ENCODE measurements around the gene ELMOD3. TPM values are rescaled to one million over a fixed set of nuclear protein-coding genes. Genes with fewer than 3 reads are reported as not detected.
"Not testable (repeated sequence)": the region's sequence is repeated elsewhere in the genome, so short reads cannot be mapped to it uniquely, and the experiment has no call there.

Gene ELMOD3
- total RNA-seq, 1 experiment from 2014 or later = 9.7 TPM

DNA sequence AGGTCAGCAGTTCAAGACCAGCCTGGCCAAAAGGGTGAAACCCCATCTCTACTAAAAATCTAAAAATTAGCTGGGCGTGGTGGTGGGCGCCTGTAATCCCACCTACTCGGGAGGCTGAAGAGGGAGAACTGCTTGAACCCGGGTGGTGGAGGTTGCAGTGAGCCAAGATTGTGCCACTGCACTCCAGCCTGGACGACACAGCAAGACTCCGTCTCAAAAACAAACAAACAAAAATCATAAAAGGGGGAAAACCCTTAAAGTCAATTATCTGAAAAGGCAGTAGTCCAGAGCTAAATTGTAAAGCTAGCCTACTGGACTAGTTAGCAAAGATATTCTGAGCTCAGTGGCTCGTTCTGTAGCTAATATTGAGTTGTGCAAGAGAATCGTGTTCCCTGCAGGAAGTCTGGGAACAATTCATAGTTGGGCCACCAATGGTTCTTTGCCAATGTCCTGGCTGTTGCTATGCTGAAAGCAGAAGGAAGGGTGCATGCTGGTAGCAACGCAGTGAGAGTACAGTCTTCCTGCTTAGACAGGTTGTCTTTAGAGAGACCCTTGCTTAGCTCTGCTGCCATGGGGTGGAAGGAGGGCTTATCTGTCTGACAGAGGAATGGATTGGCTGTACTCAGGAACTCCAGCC lies 31.1 kb upstream of the ELMOD3 start (continued):
- TF ChIP-seq AFF4 (CRISPR knock-in tag; IDR thresholded peaks at IDR 0.05; ENCODE audit: borderline replicate concordance) (no peak), USF1 (CRISPR knock-in tag; IDR thresholded peaks at IDR 0.05) (no peak), HMGA2 (CRISPR knock-in tag; IDR thresholded peaks at IDR 0.05) (no peak), JUN (CRISPR knock-in tag; IDR thresholded peaks at IDR 0.05) (no peak), ZNF396 (CRISPR knock-in tag; IDR thresholded peaks at IDR 0.05; ENCODE audit: borderline replicate concordance) (no peak)
- TF ChIP-seq, protein P1, sequence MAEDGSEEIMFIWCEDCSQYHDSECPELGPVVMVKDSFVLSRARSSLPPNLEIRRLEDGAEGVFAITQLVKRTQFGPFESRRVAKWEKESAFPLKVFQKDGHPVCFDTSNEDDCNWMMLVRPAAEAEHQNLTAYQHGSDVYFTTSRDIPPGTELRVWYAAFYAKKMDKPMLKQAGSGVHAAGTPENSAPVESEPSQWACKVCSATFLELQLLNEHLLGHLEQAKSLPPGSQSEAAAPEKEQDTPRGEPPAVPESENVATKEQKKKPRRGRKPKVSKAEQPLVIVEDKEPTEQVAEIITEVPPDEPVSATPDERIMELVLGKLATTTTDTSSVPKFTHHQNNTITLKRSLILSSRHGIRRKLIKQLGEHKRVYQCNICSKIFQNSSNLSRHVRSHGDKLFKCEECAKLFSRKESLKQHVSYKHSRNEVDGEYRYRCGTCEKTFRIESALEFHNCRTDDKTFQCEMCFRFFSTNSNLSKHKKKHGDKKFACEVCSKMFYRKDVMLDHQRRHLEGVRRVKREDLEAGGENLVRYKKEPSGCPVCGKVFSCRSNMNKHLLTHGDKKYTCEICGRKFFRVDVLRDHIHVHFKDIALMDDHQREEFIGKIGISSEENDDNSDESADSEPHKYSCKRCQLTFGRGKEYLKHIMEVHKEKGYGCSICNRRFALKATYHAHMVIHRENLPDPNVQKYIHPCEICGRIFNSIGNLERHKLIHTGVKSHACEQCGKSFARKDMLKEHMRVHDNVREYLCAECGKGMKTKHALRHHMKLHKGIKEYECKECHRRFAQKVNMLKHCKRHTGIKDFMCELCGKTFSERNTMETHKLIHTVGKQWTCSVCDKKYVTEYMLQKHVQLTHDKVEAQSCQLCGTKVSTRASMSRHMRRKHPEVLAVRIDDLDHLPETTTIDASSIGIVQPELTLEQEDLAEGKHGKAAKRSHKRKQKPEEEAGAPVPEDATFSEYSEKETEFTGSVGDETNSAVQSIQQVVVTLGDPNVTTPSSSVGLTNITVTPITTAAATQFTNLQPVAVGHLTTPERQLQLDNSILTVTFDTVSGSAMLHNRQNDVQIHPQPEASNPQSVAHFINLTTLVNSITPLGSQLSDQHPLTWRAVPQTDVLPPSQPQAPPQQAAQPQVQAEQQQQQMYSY (CRISPR knock-in tag; IDR thresholded peaks at IDR 0.05) = no peak

GRCh38 chr2:85323988-85324367 lies 30.6 kb upstream of the ELMOD3 start:
- CTCF ChIA-PET; DNase-seq (ENCODE audit: low spot score); H3K4me3 Mint-ChIP-seq; H3K27ac Mint-ChIP-seq; H3K9me3 Mint-ChIP-seq; POLR2A ChIA-PET; ATAC-seq; H3K27me3 Mint-ChIP-seq (ENCODE audit: low read depth): not testable (repeated sequence)
- H3K4me1 Mint-ChIP-seq = peaks cover 27% of the 10 kb centered on the region
- peaks cover 63% of the 10 kb centered on the region for H3K36me3 Mint-ChIP-seq

- no peak overlapping the region; the same call in 1 of the 2 replicates for H3K27ac Mint-ChIP-seq
- H3K9me3 Mint-ChIP-seq = no peaks in the 10 kb centered on the region
- ChIA-PET CTCF (no interaction called here), POLR2A (interaction anchor here (0.7 kb wide), 1 partner anchor 34 kb away, joined by 4 read pairs; no protein-coding TSS in a partner anchor)
- no peak for DNase-seq (ENCODE audit: low spot score)
- ATAC-seq = no peak
- no peaks in the 10 kb centered on the region for H3K27me3 Mint-ChIP-seq (ENCODE audit: low read depth)
- H3K36me3 Mint-ChIP-seq = peaks cover 58% of the 10 kb centered on the region
- TF ChIP-seq GABPB1 (CRISPR knock-in tag; IDR thresholded peaks at IDR 0.05) = peak; percentile 97
- no peak for TF ChIP-seq ZNF671 (CRISPR knock-in tag; IDR thresholded peaks at IDR 0.05)
- no peak for TF ChIP-seq PRRX2 (CRISPR knock-in tag; IDR thresholded peaks at IDR 0.05)
- H3K4me3 Mint-ChIP-seq = peak overlapping the region; percentile 97
- peaks cover 31% of the 10 kb centered on the region for H3K4me1 Mint-ChIP-seq
Observed at GRCh38 chr2:85324639-85325465, 29.7 kb upstream of the ELMOD3 start.

- TF ChIP-seq ZNF416 (CRISPR knock-in tag; IDR thresholded peaks at IDR 0.05) (no peak), ZNF121 (CRISPR knock-in tag; IDR thresholded peaks at IDR 0.05) (0 out of 2 replicates have a peak, but pooled peaks have one; percentile 50), GTF2I (CRISPR knock-in tag; conservative IDR thresholded peaks at IDR 0.05) (peak; percentile 81)
- CTCF ChIA-PET = no interaction called here
- H3K9me3 Mint-ChIP-seq = no peaks in the 10 kb centered on the region
- H3K27ac Mint-ChIP-seq = no peak overlapping the region
- peak overlapping the region; percentile 97 for H3K4me3 Mint-ChIP-seq
- ATAC-seq (no peak), DNase-seq (ENCODE audit: low spot score) (no peak)
- H3K27me3 Mint-ChIP-seq (ENCODE audit: low read depth) = no peaks in the 10 kb centered on the region
- H3K4me1 Mint-ChIP-seq = peaks cover 31% of the 10 kb centered on the region
- peaks cover 52% of the 10 kb centered on the region for H3K36me3 Mint-ChIP-seq
- POLR2A ChIA-PET = no interaction called here
Observed at GRCh38 chr2:85325466-85325811, 29.1 kb upstream of the ELMOD3 start.
